ENCODE data around the gene PMPCA. TPM values are rescaled to one million over a fixed set of nuclear protein-coding genes. Genes with fewer than 3 reads are reported as not detected.
"Not testable (repeated sequence)": the region's sequence is repeated elsewhere in the genome, so short reads cannot be mapped to it uniquely, and the experiment has no call there.

The PMPCA gene
- total RNA-seq, 1 experiment from 2014 or later = 104 TPM

DNA sequence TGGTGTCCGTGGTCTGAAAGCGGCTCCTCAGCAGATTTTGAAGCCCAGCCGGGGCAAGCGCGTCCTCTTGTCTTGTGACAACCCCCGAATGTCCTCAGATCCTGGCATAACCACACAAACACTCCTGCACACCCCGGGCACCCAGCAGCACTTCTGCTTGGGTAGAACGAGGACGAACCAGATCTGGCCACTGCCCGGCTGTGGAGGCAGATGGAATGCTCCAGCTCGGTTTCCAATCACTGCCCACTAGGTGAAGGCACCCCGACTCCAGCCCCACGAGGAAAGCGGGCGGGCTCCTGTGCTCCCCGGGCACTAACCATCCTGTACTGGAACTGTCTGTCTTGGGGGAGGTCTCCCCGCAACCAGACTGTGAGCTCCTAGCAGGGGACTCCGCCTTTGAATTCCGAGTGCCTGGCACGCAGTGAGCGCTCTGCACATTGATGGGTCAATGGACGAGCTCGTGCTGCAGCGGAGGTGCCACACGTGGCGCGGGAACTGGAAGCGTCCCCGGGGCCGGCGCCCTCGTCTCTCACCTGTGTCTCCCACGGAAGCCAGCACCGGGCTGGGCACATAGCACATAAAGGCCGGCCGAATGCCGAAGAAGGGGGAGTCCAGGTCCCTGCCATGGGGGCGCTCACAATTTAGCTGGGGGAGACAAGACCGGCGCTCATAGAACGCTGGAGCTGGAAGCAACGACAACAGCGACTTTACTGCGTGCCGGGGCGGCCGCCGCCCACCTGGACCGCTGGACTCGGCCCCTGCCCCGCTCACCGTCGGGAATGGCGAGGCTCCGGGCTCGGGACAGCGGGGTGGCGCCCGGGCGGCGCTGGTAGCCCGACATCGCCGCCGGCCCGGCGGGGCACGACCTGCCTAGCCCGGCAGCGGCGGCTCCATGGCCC is 652 bp upstream of the PMPCA start:
- no peak for DNase-seq (ENCODE audit: low read depth)

DNA sequence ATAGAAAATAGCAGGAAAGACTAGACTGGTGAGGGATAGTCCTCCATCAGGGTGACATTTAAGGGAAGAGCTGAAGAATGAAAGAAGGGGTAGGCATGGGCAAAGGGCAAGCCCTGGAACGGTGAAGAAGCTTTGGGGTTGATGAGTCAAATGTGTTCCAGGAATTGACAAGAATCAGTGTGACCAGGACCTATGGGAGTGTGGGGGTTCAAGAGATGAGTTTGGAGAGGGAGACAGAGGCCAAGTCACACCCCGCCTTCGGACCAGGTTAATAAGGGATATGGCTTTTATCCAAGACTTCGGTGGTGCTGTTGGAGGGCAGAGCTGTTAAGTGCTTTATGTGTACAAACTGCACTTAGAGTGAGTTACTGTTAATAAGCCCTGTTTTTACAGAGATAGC is 920 bp downstream of the PMPCA start:
- no peak for DNase-seq (ENCODE audit: low read depth)

DNA sequence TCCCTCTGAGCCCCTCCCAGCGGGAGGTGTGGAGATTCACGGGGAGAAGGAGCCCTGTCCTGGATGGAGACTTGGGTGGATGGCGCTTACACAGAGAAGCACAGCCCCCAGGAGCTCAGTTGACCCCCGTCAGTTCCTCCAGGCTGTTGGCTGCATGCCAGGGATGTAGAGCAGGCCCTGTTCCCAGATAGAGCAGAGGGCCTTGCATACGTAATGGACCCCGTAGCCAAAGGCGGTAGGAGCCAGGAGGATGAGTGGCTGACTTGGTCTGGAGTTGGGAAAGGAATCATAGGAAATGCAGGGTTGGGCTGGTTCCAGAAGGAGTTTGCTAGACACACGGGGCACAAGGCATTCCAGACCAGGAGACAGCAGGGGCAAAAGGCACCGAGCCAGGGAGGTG is 2.5 kb downstream of the PMPCA start:
- DNase-seq (ENCODE audit: low read depth) = no peak

DNA sequence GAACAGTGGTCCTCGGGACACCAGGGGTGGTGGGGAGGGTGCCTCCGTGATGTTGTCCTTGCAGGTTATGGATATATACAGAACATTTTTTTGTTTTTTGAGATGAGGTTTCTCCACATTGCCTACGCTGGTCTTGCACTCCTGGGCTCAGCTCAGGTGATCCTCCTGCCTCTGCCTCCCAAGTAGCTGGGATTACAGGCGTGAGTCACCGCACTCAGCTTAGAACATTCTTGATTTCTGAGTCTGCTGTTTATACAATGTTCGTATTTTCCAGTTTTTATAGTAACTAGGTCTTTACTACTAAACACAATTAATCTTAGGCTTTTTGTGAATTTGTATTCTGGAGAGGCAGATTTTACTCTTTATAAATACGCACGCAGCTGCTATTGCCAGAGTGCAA is 6.0 kb downstream of the PMPCA start:
- no peak for DNase-seq (ENCODE audit: low read depth)

DNA sequence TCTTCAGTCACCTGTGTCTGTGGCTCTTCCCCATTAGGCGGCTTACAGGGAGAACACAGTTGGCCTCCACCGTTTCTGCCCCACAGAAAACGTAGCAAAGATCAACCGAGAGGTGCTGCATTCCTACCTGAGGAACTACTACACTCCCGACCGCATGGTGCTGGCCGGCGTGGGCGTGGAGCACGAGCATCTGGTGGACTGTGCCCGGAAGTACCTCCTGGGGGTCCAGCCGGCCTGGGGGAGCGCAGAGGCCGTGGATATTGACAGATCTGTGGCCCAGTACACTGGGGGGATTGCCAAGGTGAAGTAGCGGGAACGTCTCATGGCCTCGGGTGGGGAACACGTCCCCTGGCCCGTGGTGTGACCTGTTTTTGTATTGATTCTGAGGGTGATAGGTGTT is 6.5 kb downstream of the PMPCA start:
- DNase-seq (ENCODE audit: low read depth) = no peak

DNA sequence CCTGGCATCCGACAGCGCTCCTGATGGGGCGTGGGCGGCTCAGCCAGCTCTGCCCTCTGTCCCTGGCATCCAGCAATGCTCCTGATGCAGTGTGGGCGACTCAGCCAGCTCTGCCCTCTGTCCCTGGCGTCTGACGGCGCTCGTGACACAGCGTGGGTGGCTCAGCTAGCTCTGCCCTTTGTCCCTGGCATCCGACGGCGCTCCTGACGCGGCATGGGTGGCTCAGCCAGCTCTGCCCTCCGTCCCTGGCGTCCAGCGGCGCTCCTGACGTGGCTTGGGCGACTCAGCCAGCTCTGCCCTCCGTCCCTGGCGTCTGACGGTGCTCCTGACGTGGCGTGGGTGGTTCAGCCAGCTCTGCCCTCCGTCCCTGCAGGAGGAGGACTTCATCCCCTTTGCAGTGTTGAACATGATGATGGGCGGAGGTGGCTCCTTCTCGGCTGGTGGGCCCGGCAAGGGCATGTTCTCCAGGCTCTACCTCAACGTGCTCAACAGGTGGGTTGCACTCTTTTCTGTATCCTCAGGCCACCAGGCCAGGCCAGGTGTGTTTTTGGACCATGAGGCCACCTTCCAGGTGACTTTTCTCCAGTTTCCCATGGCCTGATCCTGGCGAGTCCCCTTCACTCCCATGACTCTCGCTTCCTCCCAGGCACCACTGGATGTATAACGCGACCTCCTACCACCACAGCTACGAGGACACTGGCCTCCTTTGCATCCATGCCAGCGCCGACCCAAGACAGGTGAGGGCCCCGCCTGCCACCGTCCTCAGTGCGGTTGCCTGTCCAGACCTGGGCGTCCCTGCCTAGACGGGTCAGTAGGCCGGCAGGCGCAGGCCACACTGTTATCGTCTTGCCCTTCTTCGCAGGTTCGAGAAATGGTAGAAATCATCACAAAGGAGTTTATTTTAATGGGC is 8.0 kb downstream of the PMPCA start:
- DNase-seq (ENCODE audit: low read depth) = no peak

DNA sequence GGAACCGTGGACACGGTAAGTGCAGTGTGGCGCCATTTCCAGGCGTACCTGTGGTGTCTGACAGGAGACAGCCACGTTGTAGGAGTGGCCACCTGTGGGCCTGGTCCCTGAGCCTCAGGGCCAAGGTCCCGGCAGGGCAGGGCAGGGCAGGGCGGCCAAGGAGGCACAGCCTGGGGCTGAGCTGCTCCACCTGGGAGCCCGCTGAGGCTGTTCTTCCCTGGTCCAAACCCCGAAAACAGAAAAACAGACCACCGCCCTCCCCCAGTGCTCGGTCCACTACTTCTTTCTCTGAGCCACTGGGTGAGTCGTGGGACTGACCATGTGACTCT is 8.6 kb downstream of the PMPCA start:
- no peak for DNase-seq (ENCODE audit: low read depth)

DNA sequence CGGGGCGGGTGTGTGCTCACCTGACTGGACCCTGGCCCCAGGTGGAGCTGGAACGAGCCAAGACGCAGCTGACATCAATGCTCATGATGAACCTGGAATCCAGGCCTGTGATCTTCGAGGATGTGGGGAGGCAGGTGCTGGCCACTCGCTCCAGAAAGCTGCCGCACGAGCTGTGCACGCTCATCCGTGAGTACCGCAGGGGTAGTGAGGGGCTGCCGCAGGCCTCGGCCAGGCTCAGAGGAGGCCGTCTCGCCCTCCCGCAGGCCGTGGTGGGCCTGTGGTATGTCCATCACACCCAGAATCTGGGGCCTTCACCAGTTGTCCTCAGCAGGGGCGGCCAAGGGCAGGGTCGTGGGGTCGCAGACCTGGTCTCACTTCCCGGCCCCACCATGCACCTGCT is 11.3 kb downstream of the PMPCA start:
- no peak for DNase-seq (ENCODE audit: low read depth)

DNA sequence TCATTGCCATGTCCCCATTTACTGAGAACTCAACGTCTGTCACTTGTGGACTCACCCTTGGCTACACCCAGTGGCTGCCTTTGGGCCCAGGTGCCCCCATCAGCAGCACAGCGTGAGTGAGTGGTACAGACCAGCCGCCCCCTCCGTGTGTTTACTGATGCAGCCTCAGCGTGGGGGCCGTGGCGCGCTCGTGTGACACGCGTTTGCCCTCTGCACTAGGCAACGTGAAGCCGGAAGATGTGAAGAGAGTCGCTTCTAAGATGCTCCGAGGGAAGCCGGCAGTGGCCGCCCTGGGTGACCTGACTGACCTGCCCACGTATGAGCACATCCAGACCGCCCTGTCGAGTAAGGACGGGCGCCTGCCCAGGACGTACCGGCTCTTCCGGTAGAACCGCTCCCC is 12.4 kb downstream of the PMPCA start:
- no peak for DNase-seq (ENCODE audit: low read depth)

DNA sequence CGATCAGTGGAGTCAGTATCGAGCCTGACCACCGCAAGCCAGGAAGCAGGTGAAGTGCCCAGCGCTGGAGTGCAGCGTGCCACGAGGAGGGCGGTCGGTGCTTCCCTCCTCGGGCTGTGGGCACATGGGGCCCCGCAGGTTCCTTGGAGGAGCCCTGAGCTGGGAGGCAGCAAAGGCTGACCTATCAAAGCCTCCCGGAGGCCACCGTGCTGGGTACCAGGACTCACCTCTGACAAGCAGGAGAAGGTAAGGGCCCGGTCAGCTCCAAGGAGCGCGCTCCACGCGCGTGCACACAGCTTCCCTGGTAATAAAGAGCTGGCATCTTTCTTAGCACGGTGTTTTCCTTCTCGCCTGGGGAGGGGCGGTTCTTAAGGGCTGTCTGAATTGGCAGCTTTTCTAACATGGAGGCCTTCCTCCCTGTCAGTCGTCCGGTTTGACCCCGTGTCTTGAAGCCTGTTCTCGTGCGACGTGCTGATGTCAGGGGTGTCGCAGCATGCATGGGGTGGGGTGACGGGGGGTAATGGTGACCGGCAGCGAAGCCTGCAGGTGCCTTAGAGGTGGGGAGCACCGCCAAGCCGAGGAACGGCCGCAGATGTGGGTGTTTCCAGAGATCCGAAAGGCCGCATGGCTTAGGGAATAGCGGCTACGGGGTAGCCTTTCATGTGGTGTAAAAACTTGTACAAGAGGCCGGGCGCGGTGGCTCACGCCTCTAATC is 13.1 kb downstream of the PMPCA start:
- DNase-seq (ENCODE audit: low read depth) = no peak

DNA sequence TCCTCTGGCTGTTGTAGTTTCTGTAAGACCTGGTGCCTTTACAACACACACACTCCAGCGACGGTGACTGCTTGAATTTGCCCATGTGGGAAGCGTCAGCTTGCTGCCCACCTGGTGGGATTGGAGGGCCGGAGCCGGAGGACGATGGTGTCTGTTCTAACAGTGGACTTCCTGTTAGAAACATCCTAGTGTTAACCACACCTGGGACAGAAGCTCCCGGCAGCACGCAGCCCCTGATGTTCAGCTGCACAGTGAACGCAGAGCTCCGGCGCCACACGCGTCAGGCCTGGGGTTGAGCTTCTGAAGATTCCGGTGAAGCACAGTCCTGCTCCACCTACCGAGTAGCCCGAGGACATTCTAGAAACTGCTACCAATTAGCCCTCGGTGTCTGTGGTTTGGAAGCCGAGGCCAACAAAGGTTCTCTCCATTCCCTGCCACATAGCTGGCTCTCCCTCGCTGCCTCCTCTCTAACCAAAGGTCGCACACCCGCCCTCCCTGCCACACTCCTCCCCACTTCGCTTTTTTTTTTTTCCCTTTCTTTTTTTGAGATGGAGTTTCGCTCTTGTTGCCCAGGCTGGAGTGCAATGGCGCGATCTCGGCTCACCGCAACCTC is 14.4 kb downstream of the PMPCA start:
- no peak for DNase-seq (ENCODE audit: low read depth)

DNA sequence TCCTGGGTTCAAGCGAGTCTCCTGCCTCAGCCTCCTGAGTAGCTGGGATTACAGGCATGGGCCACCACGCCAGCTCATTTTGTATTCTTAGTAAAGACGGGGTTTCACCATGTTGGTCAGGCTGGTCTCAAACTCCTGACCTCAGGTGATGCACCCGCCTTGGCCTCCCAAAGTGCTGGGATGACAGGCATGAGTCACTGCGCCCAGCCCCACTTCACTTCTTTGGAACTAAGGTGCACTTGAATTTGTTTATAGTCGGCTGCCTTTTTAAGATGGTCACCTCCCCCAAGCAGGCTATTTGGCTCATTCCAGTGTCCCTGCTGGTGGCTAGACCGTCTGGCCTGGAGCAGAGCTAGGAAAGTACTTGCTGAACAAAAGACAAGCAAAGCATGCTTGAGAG is 14.9 kb downstream of the PMPCA start:
- DNase-seq (ENCODE audit: low read depth) = not testable (repeated sequence)

DNA sequence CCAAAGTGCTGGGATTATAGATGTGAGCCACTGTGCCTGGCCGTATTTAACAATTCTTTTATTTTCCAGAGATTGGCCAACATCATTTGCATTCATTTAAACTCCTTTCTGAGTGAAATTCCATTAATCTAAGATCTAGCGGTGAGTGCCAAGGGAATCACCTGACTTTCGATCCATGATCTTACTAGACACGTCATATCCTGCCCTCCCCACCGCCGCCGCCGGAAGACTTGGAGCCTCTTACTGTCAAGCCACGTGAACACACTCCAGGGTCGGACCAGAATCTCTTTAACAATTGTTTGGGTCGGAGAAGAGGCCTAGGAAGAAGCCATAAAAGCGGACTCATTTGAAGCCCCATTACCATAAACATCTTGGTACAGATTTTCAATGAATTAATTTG is 16.3 kb downstream of the PMPCA start:
- DNase-seq (ENCODE audit: low read depth) = no peak

DNA sequence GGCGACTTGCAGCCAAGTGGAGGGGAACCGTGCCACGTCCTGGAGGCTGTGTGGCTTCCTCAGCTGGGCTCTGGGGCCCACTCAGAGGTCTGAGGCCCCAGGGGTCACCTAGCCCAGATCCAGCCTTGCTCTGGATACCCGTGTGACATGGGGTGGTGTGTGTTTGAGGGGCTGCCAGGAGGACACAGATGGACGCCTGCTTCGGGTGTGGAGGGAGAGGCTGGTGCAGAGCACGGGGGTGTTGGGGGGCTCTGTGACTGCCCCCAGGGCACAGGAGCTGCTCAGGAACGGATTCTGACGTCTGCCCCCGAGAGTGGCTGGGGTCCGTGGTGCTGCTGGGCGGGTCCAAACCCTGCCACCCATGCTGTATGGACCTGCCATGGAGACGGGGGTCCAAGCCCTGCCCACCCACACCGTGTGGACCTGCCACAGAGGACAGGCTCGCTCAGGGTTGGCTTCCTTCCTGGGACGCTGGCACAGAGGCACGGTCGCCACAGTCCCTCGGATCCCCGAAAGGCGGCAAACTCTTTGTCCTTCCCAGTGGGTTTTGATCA is 18.7 kb downstream of the PMPCA start:
- DNase-seq (ENCODE audit: low read depth) = no peak

DNA sequence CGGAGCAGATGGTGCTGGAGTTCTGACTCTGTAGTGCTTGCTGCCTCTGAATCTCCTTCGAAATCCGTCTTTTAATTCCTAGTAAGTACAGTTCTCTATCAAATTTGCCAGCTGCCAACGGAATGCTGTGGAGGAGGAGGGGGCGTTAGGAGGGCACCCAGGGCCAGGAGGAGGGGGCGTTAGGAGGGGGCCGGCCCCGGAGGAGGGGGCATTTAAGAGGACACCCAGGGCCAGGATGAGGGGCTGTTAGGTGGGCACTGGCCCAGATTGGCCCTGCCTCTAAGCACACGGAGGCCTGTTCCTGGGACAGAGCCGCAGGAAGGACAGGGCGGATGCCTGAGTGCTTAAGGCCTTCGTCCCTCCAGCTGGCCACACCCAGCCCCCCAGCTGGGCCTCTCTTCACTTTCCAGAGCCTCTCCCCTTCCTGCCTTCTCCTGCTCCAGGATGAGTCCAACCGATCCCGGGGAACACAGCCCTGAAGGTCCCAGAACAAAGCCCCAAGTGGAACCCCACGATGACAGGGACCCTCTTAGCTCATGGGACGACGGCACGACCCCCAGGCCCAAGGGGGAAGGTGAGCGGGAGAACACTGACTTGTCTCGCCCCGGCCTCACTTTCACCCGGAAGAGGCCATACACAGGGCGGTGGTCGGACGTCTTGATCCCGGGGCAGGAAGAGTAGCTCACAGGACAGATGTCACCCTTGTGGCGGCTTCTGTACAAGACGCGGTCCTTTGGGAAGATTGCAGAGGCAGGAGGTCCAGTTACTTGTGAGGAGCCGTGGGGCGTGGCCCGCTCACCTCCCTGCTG is 19.4 kb downstream of the PMPCA start:
- DNase-seq (ENCODE audit: low read depth) = no peak

DNA sequence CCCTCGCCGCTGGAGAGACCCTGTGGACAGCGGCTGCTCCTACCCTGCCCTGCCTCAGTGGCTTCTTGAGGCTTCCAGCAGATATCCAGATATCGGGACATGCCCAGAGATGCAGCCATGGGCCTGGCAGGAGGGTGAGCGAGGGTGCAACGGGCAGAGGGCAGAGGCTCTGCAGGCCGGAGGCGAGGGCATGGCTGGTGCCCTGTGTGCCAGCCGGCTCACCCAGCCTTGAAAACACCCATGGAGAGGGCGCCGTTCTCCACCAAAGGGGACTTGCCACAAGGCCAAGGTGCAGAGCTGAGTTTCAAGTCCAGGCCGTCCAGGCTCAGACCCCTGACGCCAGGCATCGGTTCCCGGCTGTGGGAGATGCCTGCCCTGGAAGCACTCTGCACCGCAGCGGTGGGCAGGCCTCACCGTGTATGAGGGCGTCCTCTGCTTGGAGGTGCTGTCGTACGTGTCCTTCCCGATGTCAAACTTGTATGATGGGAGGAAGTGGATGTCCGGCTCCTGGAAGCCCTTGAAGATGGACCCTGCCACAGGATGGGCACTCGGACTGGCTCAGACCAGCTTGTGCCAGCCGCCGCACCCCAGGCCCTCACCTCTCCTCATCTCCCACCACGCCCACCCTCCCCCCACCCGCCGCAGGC is 20.3 kb downstream of the PMPCA start:
- no peak for DNase-seq (ENCODE audit: low read depth)

DNA sequence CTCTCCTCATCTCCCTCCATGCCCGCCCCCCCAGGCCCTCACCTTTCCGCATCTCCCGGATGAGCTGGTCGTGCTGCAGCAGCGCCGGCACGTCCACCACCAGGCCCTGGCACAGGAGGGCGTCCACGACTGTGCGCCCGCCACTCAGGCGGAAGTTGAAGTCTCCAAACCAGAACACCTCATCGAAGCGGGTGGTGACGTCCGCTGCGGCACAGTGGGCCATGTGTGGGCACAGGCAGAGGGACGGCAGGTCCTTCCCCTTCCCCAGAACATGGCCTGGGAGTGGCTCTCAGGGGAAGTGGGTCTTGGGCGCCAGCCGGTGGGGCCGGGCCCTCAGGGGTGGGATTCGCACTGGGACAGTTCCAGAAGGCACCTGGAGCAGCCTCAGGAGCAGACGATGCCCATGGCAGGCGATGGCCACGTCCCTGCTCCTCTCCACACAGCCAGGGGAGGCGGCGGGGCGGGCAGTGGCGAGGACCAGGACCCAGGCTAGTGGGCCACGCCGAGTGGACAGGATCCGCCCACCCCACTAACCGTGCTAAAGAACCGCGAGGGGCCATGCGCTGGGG is 21.4 kb downstream of the PMPCA start:
- DNase-seq (ENCODE audit: low read depth) = no peak

DNA sequence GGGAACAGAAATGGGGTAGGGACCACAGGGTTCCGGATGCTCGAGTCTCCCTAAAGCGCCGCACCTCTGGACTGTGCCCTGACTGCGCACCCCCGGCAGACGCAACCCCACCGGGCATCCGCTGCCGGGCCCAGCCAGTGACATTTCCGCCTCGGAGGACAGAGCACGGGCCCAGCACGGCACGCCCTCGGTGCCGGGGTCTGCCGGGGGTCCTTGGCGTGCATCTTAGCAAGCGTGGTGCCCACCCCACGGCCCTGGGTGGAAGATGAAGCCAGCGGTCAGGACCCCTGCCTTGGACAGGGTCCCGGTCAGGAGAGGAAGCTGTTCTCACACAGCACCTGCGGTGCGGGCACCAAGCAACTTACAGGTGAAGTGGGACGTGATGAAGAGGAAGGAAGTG is 22.1 kb downstream of the PMPCA start:
- no peak for DNase-seq (ENCODE audit: low read depth)

DNA sequence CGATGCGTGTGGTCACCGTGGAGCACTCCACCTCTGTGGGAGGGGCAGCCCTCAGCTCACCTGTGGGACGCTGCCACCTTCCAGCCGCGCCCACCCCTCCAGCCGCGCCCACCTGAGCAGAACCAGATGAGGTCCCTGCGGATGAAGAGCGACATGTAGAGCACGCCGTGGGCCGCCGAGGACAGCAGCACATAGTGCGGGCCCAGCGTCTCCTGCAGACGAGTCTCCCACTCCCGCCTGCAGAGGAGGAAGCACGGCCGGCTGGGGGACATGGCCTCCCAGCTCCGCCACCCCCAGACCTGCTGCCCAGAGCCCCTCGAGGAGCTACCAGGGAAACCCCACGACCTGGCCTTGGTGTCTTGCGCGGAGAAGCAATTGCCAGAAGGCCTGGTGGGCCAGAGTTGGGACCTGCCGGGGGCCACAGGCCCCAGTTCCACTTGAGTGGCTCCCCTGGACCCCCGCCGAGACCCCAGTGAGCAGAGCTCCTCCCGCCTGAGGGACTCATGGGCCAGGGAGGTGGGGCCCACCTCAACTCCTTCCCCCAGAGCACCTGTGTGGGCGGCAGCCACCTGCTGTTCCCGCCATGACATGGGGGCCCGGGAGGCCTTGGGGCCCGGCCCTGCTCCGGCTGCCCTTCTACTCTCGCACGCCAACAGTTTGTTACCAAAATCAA is 22.7 kb downstream of the PMPCA start:
- no peak for DNase-seq (ENCODE audit: low read depth)

Measured in HT1080 (cell line).